ENCODE data around the gene CTLA4.

CTLA4 gene

DNA sequence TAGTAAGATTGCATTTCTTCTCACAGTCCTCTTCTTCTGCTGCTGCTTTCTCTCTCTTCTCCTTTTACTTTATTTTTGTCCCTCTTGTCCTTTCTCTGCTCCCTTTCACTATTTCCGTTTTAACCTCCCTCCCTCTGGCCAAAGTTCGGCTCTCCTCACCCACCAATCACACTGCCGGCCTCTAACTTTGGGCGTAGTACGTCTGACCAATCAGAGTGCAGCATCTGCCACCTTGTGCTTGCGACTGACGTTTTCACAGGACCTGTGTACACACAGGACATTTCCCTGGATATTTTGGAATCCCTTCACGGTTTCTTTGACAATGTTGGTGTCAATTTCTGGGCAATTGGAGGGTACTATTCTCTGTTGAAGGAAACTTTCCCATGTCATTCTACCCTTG, 46.4 kb downstream of the CTLA4 start:
- Histone ChIP-seq H2AFZ (ENCODE audit: low read depth) (no peak overlapping the region), H3K27me3 (ENCODE audit: insufficient read depth, low read depth) (no peaks in the 10 kb centered on the region), H4K20me1 (ENCODE audit: insufficient read depth) (no peaks in the 10 kb centered on the region), H3K9ac (no peak overlapping the region), H3K4me1 (ENCODE audit: low read depth, poor library complexity, severe bottlenecking) (peaks cover 15% of the 10 kb centered on the region), H3K79me2 (ENCODE audit: insufficient read depth, low read depth) (no peaks in the 10 kb centered on the region), H3K4me3 (IDR thresholded peaks at IDR 0.05; ENCODE audit: insufficient read depth, low read depth, low read length) (no peak overlapping the region), H3K36me3 (ENCODE audit: insufficient read depth) (no peaks in the 10 kb centered on the region), H3K4me2 (no peak overlapping the region), H3K27ac (no peak overlapping the region)
- no peak for TF ChIP-seq CTCF (conservative IDR thresholded peaks at IDR 0.05; ENCODE audit: low read depth, low read length)

GRCh38 chr2:203914546-203915182, 47.1 kb downstream of the CTLA4 start:
- Histone ChIP-seq H3K79me2 (ENCODE audit: insufficient read depth, low read depth) (no peaks in the 10 kb centered on the region), H3K36me3 (ENCODE audit: insufficient read depth) (no peaks in the 10 kb centered on the region), H3K4me3 (IDR thresholded peaks at IDR 0.05; ENCODE audit: insufficient read depth, low read depth, low read length) (no peak overlapping the region), H3K9ac (no peak overlapping the region), H4K20me1 (ENCODE audit: insufficient read depth) (no peaks in the 10 kb centered on the region), H2AFZ (ENCODE audit: low read depth) (no peak overlapping the region), H3K4me1 (ENCODE audit: low read depth, poor library complexity, severe bottlenecking) (peaks cover 8% of the 10 kb centered on the region), H3K27ac (no peak overlapping the region), H3K27me3 (ENCODE audit: insufficient read depth, low read depth) (no peaks in the 10 kb centered on the region), H3K4me2 (no peak overlapping the region)
- no peak for TF ChIP-seq CTCF (conservative IDR thresholded peaks at IDR 0.05; ENCODE audit: low read depth, low read length)

- Histone ChIP-seq H3K9ac (no peak overlapping the region), H3K4me2 (no peak overlapping the region), H3K36me3 (ENCODE audit: insufficient read depth) (no peaks in the 10 kb centered on the region), H3K4me3 (IDR thresholded peaks at IDR 0.05; ENCODE audit: insufficient read depth, low read depth, low read length) (no peak overlapping the region), H3K4me1 (ENCODE audit: low read depth, poor library complexity, severe bottlenecking) (peaks cover 2% of the 10 kb centered on the region), H4K20me1 (ENCODE audit: insufficient read depth) (no peaks in the 10 kb centered on the region), H2AFZ (ENCODE audit: low read depth) (no peak overlapping the region), H3K27me3 (ENCODE audit: insufficient read depth, low read depth) (no peaks in the 10 kb centered on the region), H3K27ac (no peak overlapping the region), H3K79me2 (ENCODE audit: insufficient read depth, low read depth) (no peaks in the 10 kb centered on the region)
- TF ChIP-seq CTCF (conservative IDR thresholded peaks at IDR 0.05; ENCODE audit: low read depth, low read length): no peak
These were observed 47.7 kb downstream of the CTLA4 start for GRCh38 chr2:203915256-203915655.

GRCh38 chr2:203916756-203917155, 49.2 kb downstream of the CTLA4 start:
- Histone ChIP-seq H3K4me2 (no peak overlapping the region), H2AFZ (ENCODE audit: low read depth) (no peak overlapping the region), H3K9ac (no peak overlapping the region), H4K20me1 (ENCODE audit: insufficient read depth) (no peaks in the 10 kb centered on the region), H3K79me2 (ENCODE audit: insufficient read depth, low read depth) (no peaks in the 10 kb centered on the region), H3K27me3 (ENCODE audit: insufficient read depth, low read depth) (no peaks in the 10 kb centered on the region), H3K36me3 (ENCODE audit: insufficient read depth) (no peaks in the 10 kb centered on the region), H3K27ac (no peak overlapping the region), H3K4me3 (IDR thresholded peaks at IDR 0.05; ENCODE audit: insufficient read depth, low read depth, low read length) (no peak overlapping the region), H3K4me1 (ENCODE audit: low read depth, poor library complexity, severe bottlenecking) (no peaks in the 10 kb centered on the region)
- no peak for TF ChIP-seq CTCF (conservative IDR thresholded peaks at IDR 0.05; ENCODE audit: low read depth, low read length)

All from KMS-11 (cell line).